H9 (cell line): ENCODE results near the gene ADAMTS2. TPM values are rescaled to one million over a fixed set of nuclear protein-coding genes. Genes with fewer than 3 reads are reported as not detected.

Source experiments
- DNase-seq: peaks from one replicate; pipeline ENCODE4 v3.0.0-alpha.2; 2017
- H2AFZ ChIP-seq: one replicate; pipeline ENCODE4 v1.6.1; 2013; ENCODE audit warnings: mild to moderate bottlenecking, low read length, control low read depth, moderate library complexity
- H2AK5ac ChIP-seq: 2 replicates; pipeline ENCODE4 v1.6.1; 2013; ENCODE audit warnings: low read length, control low read depth, mixed read lengths; ENCODE audit not compliant: insufficient read length
- H2BK120ac ChIP-seq: one replicate; pipeline ENCODE4 v1.6.1; 2013; ENCODE audit warnings: low read depth, mild to moderate bottlenecking, low read length, control low read depth, inconsistent platforms; ENCODE audit not compliant: poor library complexity, severe bottlenecking
- H2BK12ac ChIP-seq: 2 replicates; pipeline ENCODE4 v1.6.1; 2013; ENCODE audit warnings: low read length, control low read depth, mixed read lengths, low read depth; ENCODE audit not compliant: insufficient read length
- H2BK15ac ChIP-seq: 2 replicates; pipeline ENCODE4 v1.6.1; 2013; ENCODE audit warnings: low read depth, low read length, control low read depth
- H2BK20ac ChIP-seq: one replicate; pipeline ENCODE4 v1.6.1; 2013; ENCODE audit warnings: low read depth, mild to moderate bottlenecking, low read length, control low read depth, inconsistent platforms; ENCODE audit not compliant: poor library complexity, severe bottlenecking
- H2BK5ac ChIP-seq: 2 replicates; pipeline ENCODE4 v1.6.1; 2013; ENCODE audit warnings: low read length, control low read depth, mixed read lengths; ENCODE audit not compliant: insufficient read length
- H3K14ac ChIP-seq: 2 replicates; pipeline ENCODE4 v1.6.1; 2013; ENCODE audit warnings: low read length, control low read depth; ENCODE audit not compliant: insufficient read depth
- H3K18ac ChIP-seq: 2 replicates; pipeline ENCODE4 v1.6.1; 2013; ENCODE audit warnings: low read depth, mild to moderate bottlenecking, mixed read lengths, low read length, control low read depth; ENCODE audit not compliant: insufficient read length
- H3K23ac ChIP-seq: 2 replicates; pipeline ENCODE4 v1.6.1; 2013; ENCODE audit warnings: low read length, control low read depth, mixed read lengths, low read depth; ENCODE audit not compliant: insufficient read length
- H3K23me2 ChIP-seq: 2 replicates; pipeline ENCODE4 v1.6.1; 2013; ENCODE audit warnings: low read depth, mild to moderate bottlenecking, mixed read lengths, low read length, control low read depth; ENCODE audit not compliant: insufficient read length, poor library complexity, severe bottlenecking
- H3K27ac ChIP-seq: 2 replicates; pipeline ENCODE4 v1.5.1; 2013; ENCODE audit warnings: low read length, control low read depth, mixed read lengths, low read depth; ENCODE audit not compliant: insufficient read length
- H3K27me3 ChIP-seq: 2 replicates; pipeline ENCODE4 v1.6.1; 2013; ENCODE audit warnings: low read length, control low read depth, inconsistent platforms; ENCODE audit not compliant: insufficient read depth
- H3K4ac ChIP-seq: 2 replicates; pipeline ENCODE4 v1.6.1; 2013; ENCODE audit warnings: low read depth, mild to moderate bottlenecking, control low read depth, inconsistent platforms, low read length, moderate library complexity
- H3K4me1 ChIP-seq: 2 replicates; pipeline ENCODE4 v1.6.1; 2013; ENCODE audit warnings: low read length, control low read depth, inconsistent platforms; ENCODE audit not compliant: insufficient read depth
- H3K4me2 ChIP-seq: 2 replicates; pipeline ENCODE4 v1.6.1; 2013; ENCODE audit warnings: low read length, control low read depth, mixed read lengths; ENCODE audit not compliant: insufficient read length, insufficient read depth
- H3K56ac ChIP-seq: 2 replicates; pipeline ENCODE4 v1.6.1; 2013; ENCODE audit warnings: low read depth, mild to moderate bottlenecking, mixed read lengths, low read length, control low read depth; ENCODE audit not compliant: insufficient read length
- H3K79me1 ChIP-seq: 2 replicates; pipeline ENCODE4 v1.6.1; 2013; ENCODE audit warnings: low read depth, mild to moderate bottlenecking, moderate library complexity, low read length, control low read depth, inconsistent platforms; ENCODE audit not compliant: insufficient read depth, poor library complexity, severe bottlenecking
- H3K79me2 ChIP-seq: 2 replicates; pipeline ENCODE4 v1.6.1; 2013; ENCODE audit warnings: low read length, control low read depth, inconsistent platforms; ENCODE audit not compliant: insufficient read depth
- H3K9ac ChIP-seq: 2 replicates; pipeline ENCODE4 v1.6.1; 2013; ENCODE audit warnings: low read length, control low read depth, mixed read lengths; ENCODE audit not compliant: insufficient read length; ENCODE audit errors: extremely low read depth
- H3K9me3 ChIP-seq: one replicate; pipeline ENCODE4 v1.6.1; 2013; ENCODE audit warnings: low read depth, low read length, inconsistent platforms; ENCODE audit not compliant: control insufficient read depth
- H3T11ph ChIP-seq: one replicate; pipeline ENCODE4 v1.6.1; 2013; ENCODE audit warnings: mild to moderate bottlenecking, low read length, control low read depth, inconsistent platforms
- H4K20me1 ChIP-seq: one replicate; pipeline ENCODE4 v1.6.1; 2013; ENCODE audit not compliant: control insufficient read depth, insufficient read length, insufficient read depth
- H4K5ac ChIP-seq: 2 replicates; pipeline ENCODE4 v1.6.1; 2013; ENCODE audit warnings: low read depth, mild to moderate bottlenecking, mixed read lengths, low read length, control low read depth; ENCODE audit not compliant: insufficient read length
- H4K8ac ChIP-seq: replicated peaks from 2 replicates; pipeline ENCODE4 v1.6.1; 2013; ENCODE audit warnings: low read length, control low read depth, mixed read lengths, low read depth; ENCODE audit not compliant: insufficient read length
- H4K91ac ChIP-seq: 2 replicates; pipeline ENCODE4 v1.6.1; 2013; ENCODE audit warnings: low read depth, mild to moderate bottlenecking, moderate library complexity, mixed read lengths, low read length, control low read depth; ENCODE audit not compliant: insufficient read length
- H3K27ac Mint-ChIP-seq, 3 experiments: 2 replicates in 2 of 3; 3 replicates in 1 of 3; pipeline ENCODE4 v1.8.0; 2020 to 2021; ENCODE audit warnings: mixed read lengths in 3 of 3, mild to moderate bottlenecking in 1 of 3, moderate library complexity in 1 of 3
- H3K27me3 Mint-ChIP-seq: 2 replicates; pipeline ENCODE4 v1.8.0; 2021; ENCODE audit warnings: low read depth, mild to moderate bottlenecking, moderate library complexity, mixed read lengths
- H3K36me3 Mint-ChIP-seq, 3 experiments: 2 replicates in 2 of 3; 3 replicates in 1 of 3; pipeline ENCODE4 v1.8.0; 2020 to 2021; ENCODE audit warnings: low read depth in 3 of 3, mixed read lengths in 3 of 3; ENCODE audit not compliant: insufficient read depth in 1 of 3
- H3K4me1 Mint-ChIP-seq, 2 experiments: 2 replicates each; pipeline ENCODE4 v1.8.0; 2020; ENCODE audit warnings: mixed read lengths in 2 of 2
- H3K4me3 Mint-ChIP-seq, 2 experiments: 2 replicates in 1 of 2; 3 replicates in 1 of 2; pipeline ENCODE4 v1.8.0; 2020 to 2021; ENCODE audit warnings: mild to moderate bottlenecking in 2 of 2, mixed read lengths in 2 of 2, moderate library complexity in 1 of 2
- H3K9me3 Mint-ChIP-seq, 2 experiments: 2 replicates in 1 of 2; 3 replicates in 1 of 2; pipeline ENCODE4 v1.8.0; 2020; ENCODE audit warnings: mild to moderate bottlenecking in 2 of 2, mixed read lengths in 2 of 2, moderate library complexity in 1 of 2
- WGBS: extraction: QIAGEN DNeasy Blood & Tissue Kit; methylation state at CpG from one replicate; pipeline ENCODE4 v1.1.7; 2013; ENCODE audit warnings: missing lambda C conversion rate, low lambda C conversion rate, mixed read lengths; ENCODE audit not compliant: insufficient read length; ENCODE audit errors: extremely low coverage; 5-methylcytosine and 5-hydroxymethylcytosine counted together
- total RNA-seq: library from RNA; stranded (reverse); gene quantifications from 2 replicates; pipeline ENCODE4 v1.2.1, GENCODE V29; 2021
- TF ChIP-seq, protein P1 (sequence below): fragments of 200-600 bp; sonication (generic); conservative IDR thresholded peaks from 3 replicates; pipeline ENCODE4 v1.8.0; 2021; ENCODE audit warnings: antibody characterized with exemption, mild to moderate bottlenecking

Gene ADAMTS2
- total RNA-seq, 1 experiment from 2014 or later: 5.4 TPM

DNA sequence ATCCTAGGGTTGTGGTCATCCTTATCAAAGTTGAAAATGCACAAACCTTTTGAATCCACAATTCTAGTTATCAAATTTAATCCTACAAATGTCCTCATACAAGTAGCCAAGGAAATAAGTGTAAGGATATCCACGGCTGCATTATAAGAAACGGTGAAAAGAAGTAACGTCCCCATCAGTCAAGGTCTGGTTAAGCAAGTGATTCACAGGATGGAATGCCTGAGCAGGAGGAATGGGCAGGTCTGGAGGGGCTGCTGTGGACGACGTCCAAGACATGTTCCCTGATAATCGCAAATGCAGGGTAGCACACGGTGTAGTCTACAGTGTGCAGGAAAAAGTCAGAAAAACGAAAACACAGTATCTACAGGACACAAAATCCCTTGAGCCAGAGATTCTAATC is 118.6 kb downstream of the ADAMTS2 start:
- Histone ChIP-seq H3K56ac (no peak overlapping the region), H4K91ac (no peak overlapping the region), H2AK5ac (no peak overlapping the region), H3K9ac (no peak overlapping the region), H3K4ac (no peak overlapping the region), H3K79me1 (no peaks in the 10 kb centered on the region), H3K4me2 (no peak overlapping the region), H3K23ac (no peak overlapping the region), H3K27ac (no peak overlapping the region), H4K20me1 (no peaks in the 10 kb centered on the region), H4K8ac (no peak overlapping the region), H2BK5ac (no peak overlapping the region), H3K9me3 (peaks cover 10% of the 10 kb centered on the region), H2BK12ac (no peak overlapping the region), H3K4me1 (no peaks in the 10 kb centered on the region), H2BK20ac (no peak overlapping the region), H2AFZ (no peak overlapping the region), H3K18ac (no peak overlapping the region), H3K79me2 (no peaks in the 10 kb centered on the region), H2BK120ac (no peak overlapping the region), H2BK15ac (no peak overlapping the region), H4K5ac (no peak overlapping the region), H3T11ph (no peak overlapping the region), H3K27me3 (no peaks in the 10 kb centered on the region), H3K23me2 (no peaks in the 10 kb centered on the region), H3K14ac (no peak overlapping the region)
- H3K4me1 Mint-ChIP-seq: peaks cover 28 to 33% of the 10 kb centered on the region in 2 experiments
- WGBS: no CpG with 5 or more reads among the region's 8 CpGs
- TF ChIP-seq, protein P1, sequence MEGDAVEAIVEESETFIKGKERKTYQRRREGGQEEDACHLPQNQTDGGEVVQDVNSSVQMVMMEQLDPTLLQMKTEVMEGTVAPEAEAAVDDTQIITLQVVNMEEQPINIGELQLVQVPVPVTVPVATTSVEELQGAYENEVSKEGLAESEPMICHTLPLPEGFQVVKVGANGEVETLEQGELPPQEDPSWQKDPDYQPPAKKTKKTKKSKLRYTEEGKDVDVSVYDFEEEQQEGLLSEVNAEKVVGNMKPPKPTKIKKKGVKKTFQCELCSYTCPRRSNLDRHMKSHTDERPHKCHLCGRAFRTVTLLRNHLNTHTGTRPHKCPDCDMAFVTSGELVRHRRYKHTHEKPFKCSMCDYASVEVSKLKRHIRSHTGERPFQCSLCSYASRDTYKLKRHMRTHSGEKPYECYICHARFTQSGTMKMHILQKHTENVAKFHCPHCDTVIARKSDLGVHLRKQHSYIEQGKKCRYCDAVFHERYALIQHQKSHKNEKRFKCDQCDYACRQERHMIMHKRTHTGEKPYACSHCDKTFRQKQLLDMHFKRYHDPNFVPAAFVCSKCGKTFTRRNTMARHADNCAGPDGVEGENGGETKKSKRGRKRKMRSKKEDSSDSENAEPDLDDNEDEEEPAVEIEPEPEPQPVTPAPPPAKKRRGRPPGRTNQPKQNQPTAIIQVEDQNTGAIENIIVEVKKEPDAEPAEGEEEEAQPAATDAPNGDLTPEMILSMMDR: no peak
- peaks cover 2% of the 10 kb centered on the region; the same call in 1 of the 2 replicates for H3K27me3 Mint-ChIP-seq
- H3K9me3 Mint-ChIP-seq: peaks cover 23 to 28% of the 10 kb centered on the region in 2 experiments
- H3K36me3 Mint-ChIP-seq: peaks cover 20 to 25% (median 24%) of the 10 kb centered on the region in 3 experiments
- peak; percentile 4 for DNase-seq
- no peak overlapping the region for H3K4me3 Mint-ChIP-seq
- H3K27ac Mint-ChIP-seq: no peak overlapping the region
